Measurements from ENCODE around the gene PPP1R1C. TPM values are rescaled to one million over a fixed set of nuclear protein-coding genes. Genes with fewer than 3 reads are reported as not detected.

The PPP1R1C gene
- total RNA-seq, 1 experiment from 2014 or later, result 4.0 TPM

- Mint-ChIP-seq H3K36me3 (ENCODE audit: insufficient read depth in 1 of 3, low read depth in 3 of 3) (no peaks in the 10 kb centered on the region), H3K4me1 (peaks cover 0 to 3% of the 10 kb centered on the region in 2 experiments; a peak in 2 of 4 replicates)
Observed at GRCh38 chr2:182080493-182080892, 94.8 kb downstream of the PPP1R1C start.

More at GRCh38 chr2:182080493-182080892, 94.8 kb downstream of the PPP1R1C start:
- H3K14ac ChIP-seq (ENCODE audit: insufficient read depth, low read length), result no peak overlapping the region
- H2BK5ac ChIP-seq (ENCODE audit: insufficient read length, low read length), result no peak overlapping the region
- no peak overlapping the region for H2AFZ ChIP-seq (ENCODE audit: low read length)
- no peak overlapping the region for H3K56ac ChIP-seq (ENCODE audit: insufficient read length, low read depth, low read length)
- H3K23ac ChIP-seq (ENCODE audit: insufficient read length, low read depth, low read length), result no peak overlapping the region
- TF ChIP-seq, protein P1, sequence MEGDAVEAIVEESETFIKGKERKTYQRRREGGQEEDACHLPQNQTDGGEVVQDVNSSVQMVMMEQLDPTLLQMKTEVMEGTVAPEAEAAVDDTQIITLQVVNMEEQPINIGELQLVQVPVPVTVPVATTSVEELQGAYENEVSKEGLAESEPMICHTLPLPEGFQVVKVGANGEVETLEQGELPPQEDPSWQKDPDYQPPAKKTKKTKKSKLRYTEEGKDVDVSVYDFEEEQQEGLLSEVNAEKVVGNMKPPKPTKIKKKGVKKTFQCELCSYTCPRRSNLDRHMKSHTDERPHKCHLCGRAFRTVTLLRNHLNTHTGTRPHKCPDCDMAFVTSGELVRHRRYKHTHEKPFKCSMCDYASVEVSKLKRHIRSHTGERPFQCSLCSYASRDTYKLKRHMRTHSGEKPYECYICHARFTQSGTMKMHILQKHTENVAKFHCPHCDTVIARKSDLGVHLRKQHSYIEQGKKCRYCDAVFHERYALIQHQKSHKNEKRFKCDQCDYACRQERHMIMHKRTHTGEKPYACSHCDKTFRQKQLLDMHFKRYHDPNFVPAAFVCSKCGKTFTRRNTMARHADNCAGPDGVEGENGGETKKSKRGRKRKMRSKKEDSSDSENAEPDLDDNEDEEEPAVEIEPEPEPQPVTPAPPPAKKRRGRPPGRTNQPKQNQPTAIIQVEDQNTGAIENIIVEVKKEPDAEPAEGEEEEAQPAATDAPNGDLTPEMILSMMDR (conservative IDR thresholded peaks at IDR 0.05), result no peak
- H3K23me2 ChIP-seq (ENCODE audit: insufficient read length, low read depth, low read length, poor library complexity, severe bottlenecking), result no peaks in the 10 kb centered on the region
- no peak overlapping the region for H4K8ac ChIP-seq (replicated peaks; ENCODE audit: insufficient read length, low read depth, low read length)
- no peak overlapping the region for H3K18ac ChIP-seq (ENCODE audit: insufficient read length, low read depth, low read length)
- no peak overlapping the region for H2BK15ac ChIP-seq (ENCODE audit: low read depth, low read length)
- no peaks in the 10 kb centered on the region for H3K27me3 ChIP-seq (ENCODE audit: insufficient read depth, low read length)
- Mint-ChIP-seq H3K4me3 (no peak overlapping the region), H3K9me3 (no peaks in the 10 kb centered on the region), H3K27ac (no peak overlapping the region), H3K27me3 (ENCODE audit: low read depth) (no peaks in the 10 kb centered on the region)
- no peaks in the 10 kb centered on the region for H3K79me1 ChIP-seq (ENCODE audit: insufficient read depth, low read depth, low read length, poor library complexity, severe bottlenecking)
- no peak overlapping the region for H4K91ac ChIP-seq (ENCODE audit: insufficient read length, low read depth, low read length)
- no peak overlapping the region for H3K9ac ChIP-seq (ENCODE audit: extremely low read depth, insufficient read length, low read length)
- H3K9me3 ChIP-seq (ENCODE audit: control insufficient read depth, low read depth, low read length), result no peaks in the 10 kb centered on the region
- no peak for DNase-seq
- no peaks in the 10 kb centered on the region for H3K79me2 ChIP-seq (ENCODE audit: insufficient read depth, low read length)
- no peak overlapping the region for H3T11ph ChIP-seq (ENCODE audit: low read length)
- H3K27ac ChIP-seq (ENCODE audit: insufficient read length, low read depth, low read length), result no peak overlapping the region
- WGBS (ENCODE audit: extremely low coverage, insufficient read length, low lambda C conversion rate), result 100% methylated on average over 2 of the region's 2 CpGs
- no peak overlapping the region for H4K5ac ChIP-seq (ENCODE audit: insufficient read length, low read depth, low read length)
- no peaks in the 10 kb centered on the region for H4K20me1 ChIP-seq (ENCODE audit: control insufficient read depth, insufficient read depth, insufficient read length)
- no peaks in the 10 kb centered on the region for H3K4me1 ChIP-seq (ENCODE audit: insufficient read depth, low read length)
- H2BK120ac ChIP-seq (ENCODE audit: low read depth, low read length, poor library complexity, severe bottlenecking), result no peak overlapping the region
- H3K4ac ChIP-seq (ENCODE audit: low read depth, low read length), result no peak overlapping the region
- H2BK20ac ChIP-seq (ENCODE audit: low read depth, low read length, poor library complexity, severe bottlenecking), result no peak overlapping the region
- H2AK5ac ChIP-seq (ENCODE audit: insufficient read length, low read length), result no peak overlapping the region
- H2BK12ac ChIP-seq (ENCODE audit: insufficient read length, low read depth, low read length), result no peak overlapping the region
- H3K4me2 ChIP-seq (ENCODE audit: insufficient read depth, insufficient read length, low read length), result no peak overlapping the region
